ENCODE data around the gene PIPOX. TPM values are rescaled to one million over a fixed set of nuclear protein-coding genes. Genes with fewer than 3 reads are reported as not detected.

The PIPOX gene
- total RNA-seq, 1 donor from 2014 or later: 3.7 TPM

DNA sequence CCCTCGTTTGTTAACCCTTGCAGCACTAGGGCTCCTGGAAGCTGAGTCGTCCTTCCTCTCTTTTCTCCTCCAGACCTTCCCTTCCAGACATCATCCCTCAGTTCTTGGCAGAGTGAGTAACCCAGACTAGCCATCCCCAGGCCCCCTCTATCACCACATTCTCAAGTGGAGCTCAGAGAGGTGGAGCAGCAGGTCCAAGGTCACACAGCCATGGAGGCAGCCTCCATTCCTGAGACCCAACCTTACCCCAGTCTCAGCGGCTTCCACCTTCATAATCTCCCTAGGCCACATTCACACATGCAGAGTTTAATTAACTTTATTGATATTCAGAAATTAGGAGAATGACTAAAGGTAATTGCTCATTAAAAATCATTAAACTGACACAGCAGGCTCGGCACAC lies 40.1 kb upstream of the PIPOX start:
- Mint-ChIP-seq H3K9me3 (peaks cover 2% of the 10 kb centered on the region), H3K4me3 (peak overlapping the region; percentile 72), H3K27me3 (ENCODE audit: insufficient read depth, low read depth) (peaks cover 49% of the 10 kb centered on the region), H3K4me1 (peaks cover 13% of the 10 kb centered on the region), H3K27ac (no peak overlapping the region), H3K36me3 (no peaks in the 10 kb centered on the region)
- peak overlapping the region; percentile 45 for H3K4me2 ChIP-seq
- peaks cover 3% of the 10 kb centered on the region for H3F3A ChIP-seq (ENCODE audit: low read depth)
- no peak for DNase-seq (ENCODE audit: low spot score)
- H2AFZ ChIP-seq (replicated peaks): no peak overlapping the region
- no peak overlapping the region for H3K9ac ChIP-seq
- H3K27ac ChIP-seq: no peak overlapping the region
- peaks cover 36% of the 10 kb centered on the region for H3K27me3 ChIP-seq
- H3K36me3 ChIP-seq: no peaks in the 10 kb centered on the region
- H3K4me1 ChIP-seq: peaks cover 37% of the 10 kb centered on the region
- peaks cover 22% of the 10 kb centered on the region for H4K20me1 ChIP-seq (ENCODE audit: low read depth)
- TF ChIP-seq EZH2 (IDR thresholded peaks at IDR 0.05) (no peak), EZH2phosphoT487 (IDR thresholded peaks at IDR 0.05) (no peak), CTCF (IDR thresholded peaks at IDR 0.05) (no peak)
- H3K4me3 ChIP-seq: no peak overlapping the region
- peaks cover 3% of the 10 kb centered on the region for H3K79me2 ChIP-seq (ENCODE audit: low read depth)
- H3K9me3 ChIP-seq (ENCODE audit: low read depth): no peaks in the 10 kb centered on the region

DNA sequence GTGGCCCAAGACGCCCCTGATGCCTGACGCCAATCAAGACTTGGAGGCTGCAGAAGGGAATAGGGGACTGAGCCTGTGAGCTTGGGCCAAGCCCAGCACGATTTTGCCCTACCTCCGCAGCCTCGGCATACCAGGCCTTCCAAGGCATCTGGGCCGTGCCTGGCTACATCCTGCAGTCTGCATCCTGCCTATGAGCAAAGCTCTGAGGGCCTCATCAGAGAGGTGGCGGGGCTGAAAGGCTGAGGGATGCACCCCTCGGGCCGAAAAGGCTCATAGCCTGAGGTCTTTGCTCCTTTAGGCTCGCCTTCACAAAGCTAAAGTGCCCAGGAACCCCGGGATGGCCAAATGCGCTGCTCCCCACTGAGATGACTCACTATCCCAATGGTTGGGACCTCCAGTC lies 39.7 kb upstream of the PIPOX start:
- Histone ChIP-seq H3K36me3 (no peaks in the 10 kb centered on the region), H3K27ac (no peak overlapping the region), H3K79me2 (ENCODE audit: low read depth) (peaks cover 3% of the 10 kb centered on the region), H3K27me3 (peaks cover 36% of the 10 kb centered on the region), H3K4me2 (no peak overlapping the region), H3F3A (ENCODE audit: low read depth) (peaks cover 3% of the 10 kb centered on the region), H3K4me3 (no peak overlapping the region), H3K4me1 (peaks cover 35% of the 10 kb centered on the region), H4K20me1 (ENCODE audit: low read depth) (peaks cover 22% of the 10 kb centered on the region), H3K9me3 (ENCODE audit: low read depth) (no peaks in the 10 kb centered on the region), H3K9ac (no peak overlapping the region), H2AFZ (replicated peaks) (no peak overlapping the region)
- peaks cover 2% of the 10 kb centered on the region for H3K9me3 Mint-ChIP-seq
- peaks cover 13% of the 10 kb centered on the region for H3K4me1 Mint-ChIP-seq
- no peak for TF ChIP-seq EZH2phosphoT487 (IDR thresholded peaks at IDR 0.05)
- no peak for TF ChIP-seq EZH2 (IDR thresholded peaks at IDR 0.05)
- no peak for TF ChIP-seq CTCF (IDR thresholded peaks at IDR 0.05)
- no peak for DNase-seq (ENCODE audit: low spot score)
- H3K4me3 Mint-ChIP-seq: no peak overlapping the region
- H3K27me3 Mint-ChIP-seq (ENCODE audit: insufficient read depth, low read depth): peaks cover 52% of the 10 kb centered on the region
- H3K27ac Mint-ChIP-seq: no peak overlapping the region
- H3K36me3 Mint-ChIP-seq: no peaks in the 10 kb centered on the region

- DNase-seq (ENCODE audit: low spot score): peak; percentile 69
- no peak overlapping the region for H3K4me3 ChIP-seq
Measured at GRCh38 chr17:29004081-29004692, 38.8 kb upstream of the PIPOX start.

More at GRCh38 chr17:29004081-29004692, 38.8 kb upstream of the PIPOX start:
- no peaks in the 10 kb centered on the region for H3K36me3 Mint-ChIP-seq
- H3K27ac Mint-ChIP-seq: no peak overlapping the region
- H3K4me3 Mint-ChIP-seq: no peak overlapping the region
- peaks cover 2% of the 10 kb centered on the region for H3K9me3 Mint-ChIP-seq
- H3K27ac ChIP-seq: no peak overlapping the region
- H3F3A ChIP-seq (ENCODE audit: low read depth): peaks cover 3% of the 10 kb centered on the region
- peaks cover 3% of the 10 kb centered on the region for H3K79me2 ChIP-seq (ENCODE audit: low read depth)
- no peak overlapping the region for H3K4me2 ChIP-seq
- H3K4me1 Mint-ChIP-seq: peaks cover 13% of the 10 kb centered on the region
- no peak overlapping the region for H3K9ac ChIP-seq
- peaks cover 36% of the 10 kb centered on the region for H3K27me3 ChIP-seq
- no peaks in the 10 kb centered on the region for H3K36me3 ChIP-seq
- H4K20me1 ChIP-seq (ENCODE audit: low read depth): peaks cover 22% of the 10 kb centered on the region
- no peaks in the 10 kb centered on the region for H3K9me3 ChIP-seq (ENCODE audit: low read depth)
- H3K4me1 ChIP-seq: peaks cover 35% of the 10 kb centered on the region
- H2AFZ ChIP-seq (replicated peaks): no peak overlapping the region
- no peak for TF ChIP-seq CTCF (IDR thresholded peaks at IDR 0.05)
- H3K27me3 Mint-ChIP-seq (ENCODE audit: insufficient read depth, low read depth): peaks cover 51% of the 10 kb centered on the region
